Measurements from ENCODE around the gene ZBTB11. TPM values are rescaled to one million over a fixed set of nuclear protein-coding genes. Genes with fewer than 3 reads are reported as not detected.

Gene ZBTB11
- total RNA-seq, 1 donor from 2014 or later, result 16.9 TPM

- no peak for TF ChIP-seq CTCF (IDR thresholded peaks at IDR 0.05; ENCODE audit: insufficient read depth, low read length, poor library complexity, severe bottlenecking)
- no peaks in the 10 kb centered on the region for H3K27me3 ChIP-seq (ENCODE audit: control insufficient read depth, insufficient read depth, low read length)
- no peak for DNase-seq (ENCODE audit: low read depth)
- no peak overlapping the region for H3K4me3 ChIP-seq (ENCODE audit: low read depth, low read length)
- H3K36me3 ChIP-seq (ENCODE audit: control insufficient read depth, insufficient read depth, low read length), result no peaks in the 10 kb centered on the region
Measured at GRCh38 chr3:101629219-101629618, 47.7 kb downstream of the ZBTB11 start.

- no peak for TF ChIP-seq CTCF (IDR thresholded peaks at IDR 0.05; ENCODE audit: insufficient read depth, low read length, poor library complexity, severe bottlenecking)
- H3K4me3 ChIP-seq (ENCODE audit: low read depth, low read length), result no peak overlapping the region
- DNase-seq (ENCODE audit: low read depth), result no peak
- no peaks in the 10 kb centered on the region for H3K36me3 ChIP-seq (ENCODE audit: control insufficient read depth, insufficient read depth, low read length)
- H3K27me3 ChIP-seq (ENCODE audit: control insufficient read depth, insufficient read depth, low read length), result no peaks in the 10 kb centered on the region
Measured at GRCh38 chr3:101625879-101626278, 51.1 kb downstream of the ZBTB11 start.

GRCh38 chr3:101624857-101625256 lies 52.1 kb downstream of the ZBTB11 start:
- DNase-seq (ENCODE audit: low read depth), result no peak
- Histone ChIP-seq H3K4me3 (ENCODE audit: low read depth, low read length) (no peak overlapping the region), H3K27me3 (ENCODE audit: control insufficient read depth, insufficient read depth, low read length) (no peaks in the 10 kb centered on the region), H3K36me3 (ENCODE audit: control insufficient read depth, insufficient read depth, low read length) (no peaks in the 10 kb centered on the region)
- TF ChIP-seq CTCF (IDR thresholded peaks at IDR 0.05; ENCODE audit: insufficient read depth, low read length, poor library complexity, severe bottlenecking), result no peak

GRCh38 chr3:101623656-101624055 lies 53.3 kb downstream of the ZBTB11 start:
- no peak for DNase-seq (ENCODE audit: low read depth)
- Histone ChIP-seq H3K27me3 (ENCODE audit: control insufficient read depth, insufficient read depth, low read length) (no peaks in the 10 kb centered on the region), H3K4me3 (ENCODE audit: low read depth, low read length) (no peak overlapping the region), H3K36me3 (ENCODE audit: control insufficient read depth, insufficient read depth, low read length) (no peaks in the 10 kb centered on the region)
- no peak for TF ChIP-seq CTCF (IDR thresholded peaks at IDR 0.05; ENCODE audit: insufficient read depth, low read length, poor library complexity, severe bottlenecking)

- H3K36me3 ChIP-seq (ENCODE audit: control insufficient read depth, insufficient read depth, low read length), result no peaks in the 10 kb centered on the region
- no peak for DNase-seq (ENCODE audit: low read depth)
- no peak for TF ChIP-seq CTCF (IDR thresholded peaks at IDR 0.05; ENCODE audit: insufficient read depth, low read length, poor library complexity, severe bottlenecking)
- H3K27me3 ChIP-seq (ENCODE audit: control insufficient read depth, insufficient read depth, low read length), result no peaks in the 10 kb centered on the region
- no peak overlapping the region for H3K4me3 ChIP-seq (ENCODE audit: low read depth, low read length)
Measured at GRCh38 chr3:101619734-101620133, 57.2 kb downstream of the ZBTB11 start.

GRCh38 chr3:101618726-101619125 lies 58.2 kb downstream of the ZBTB11 start:
- no peak for DNase-seq (ENCODE audit: low read depth)
- Histone ChIP-seq H3K27me3 (ENCODE audit: control insufficient read depth, insufficient read depth, low read length) (no peaks in the 10 kb centered on the region), H3K4me3 (ENCODE audit: low read depth, low read length) (no peak overlapping the region), H3K36me3 (ENCODE audit: control insufficient read depth, insufficient read depth, low read length) (no peaks in the 10 kb centered on the region)
- TF ChIP-seq CTCF (IDR thresholded peaks at IDR 0.05; ENCODE audit: insufficient read depth, low read length, poor library complexity, severe bottlenecking), result no peak

Measured in kidney epithelial cell (primary cell).